H9 (cell line): ENCODE results near the gene ADAM11. TPM values are rescaled to one million over a fixed set of nuclear protein-coding genes. Genes with fewer than 3 reads are reported as not detected.

Experiments
- DNase-seq: peaks from one replicate; pipeline ENCODE4 v3.0.0-alpha.2; 2017
- H2AFZ ChIP-seq: one replicate; pipeline ENCODE4 v1.6.1; 2013; ENCODE audit warnings: mild to moderate bottlenecking, low read length, control low read depth, moderate library complexity
- H2AK5ac ChIP-seq: 2 replicates; pipeline ENCODE4 v1.6.1; 2013; ENCODE audit warnings: low read length, control low read depth, mixed read lengths; ENCODE audit not compliant: insufficient read length
- H2BK120ac ChIP-seq: one replicate; pipeline ENCODE4 v1.6.1; 2013; ENCODE audit warnings: low read depth, mild to moderate bottlenecking, low read length, control low read depth, inconsistent platforms; ENCODE audit not compliant: poor library complexity, severe bottlenecking
- H2BK12ac ChIP-seq: 2 replicates; pipeline ENCODE4 v1.6.1; 2013; ENCODE audit warnings: low read length, control low read depth, mixed read lengths, low read depth; ENCODE audit not compliant: insufficient read length
- H2BK15ac ChIP-seq: 2 replicates; pipeline ENCODE4 v1.6.1; 2013; ENCODE audit warnings: low read depth, low read length, control low read depth
- H2BK20ac ChIP-seq: one replicate; pipeline ENCODE4 v1.6.1; 2013; ENCODE audit warnings: low read depth, mild to moderate bottlenecking, low read length, control low read depth, inconsistent platforms; ENCODE audit not compliant: poor library complexity, severe bottlenecking
- H2BK5ac ChIP-seq: 2 replicates; pipeline ENCODE4 v1.6.1; 2013; ENCODE audit warnings: low read length, control low read depth, mixed read lengths; ENCODE audit not compliant: insufficient read length
- H3K14ac ChIP-seq: 2 replicates; pipeline ENCODE4 v1.6.1; 2013; ENCODE audit warnings: low read length, control low read depth; ENCODE audit not compliant: insufficient read depth
- H3K18ac ChIP-seq: 2 replicates; pipeline ENCODE4 v1.6.1; 2013; ENCODE audit warnings: low read depth, mild to moderate bottlenecking, mixed read lengths, low read length, control low read depth; ENCODE audit not compliant: insufficient read length
- H3K23ac ChIP-seq: 2 replicates; pipeline ENCODE4 v1.6.1; 2013; ENCODE audit warnings: low read length, control low read depth, mixed read lengths, low read depth; ENCODE audit not compliant: insufficient read length
- H3K23me2 ChIP-seq: 2 replicates; pipeline ENCODE4 v1.6.1; 2013; ENCODE audit warnings: low read depth, mild to moderate bottlenecking, mixed read lengths, low read length, control low read depth; ENCODE audit not compliant: insufficient read length, poor library complexity, severe bottlenecking
- H3K27ac ChIP-seq: 2 replicates; pipeline ENCODE4 v1.5.1; 2013; ENCODE audit warnings: low read length, control low read depth, mixed read lengths, low read depth; ENCODE audit not compliant: insufficient read length
- H3K27me3 ChIP-seq: 2 replicates; pipeline ENCODE4 v1.6.1; 2013; ENCODE audit warnings: low read length, control low read depth, inconsistent platforms; ENCODE audit not compliant: insufficient read depth
- H3K4ac ChIP-seq: 2 replicates; pipeline ENCODE4 v1.6.1; 2013; ENCODE audit warnings: low read depth, mild to moderate bottlenecking, control low read depth, inconsistent platforms, low read length, moderate library complexity
- H3K4me1 ChIP-seq: 2 replicates; pipeline ENCODE4 v1.6.1; 2013; ENCODE audit warnings: low read length, control low read depth, inconsistent platforms; ENCODE audit not compliant: insufficient read depth
- H3K4me2 ChIP-seq: 2 replicates; pipeline ENCODE4 v1.6.1; 2013; ENCODE audit warnings: low read length, control low read depth, mixed read lengths; ENCODE audit not compliant: insufficient read length, insufficient read depth
- H3K56ac ChIP-seq: 2 replicates; pipeline ENCODE4 v1.6.1; 2013; ENCODE audit warnings: low read depth, mild to moderate bottlenecking, mixed read lengths, low read length, control low read depth; ENCODE audit not compliant: insufficient read length
- H3K79me1 ChIP-seq: 2 replicates; pipeline ENCODE4 v1.6.1; 2013; ENCODE audit warnings: low read depth, mild to moderate bottlenecking, moderate library complexity, low read length, control low read depth, inconsistent platforms; ENCODE audit not compliant: insufficient read depth, poor library complexity, severe bottlenecking
- H3K79me2 ChIP-seq: 2 replicates; pipeline ENCODE4 v1.6.1; 2013; ENCODE audit warnings: low read length, control low read depth, inconsistent platforms; ENCODE audit not compliant: insufficient read depth
- H3K9ac ChIP-seq: 2 replicates; pipeline ENCODE4 v1.6.1; 2013; ENCODE audit warnings: low read length, control low read depth, mixed read lengths; ENCODE audit not compliant: insufficient read length; ENCODE audit errors: extremely low read depth
- H3K9me3 ChIP-seq: one replicate; pipeline ENCODE4 v1.6.1; 2013; ENCODE audit warnings: low read depth, low read length, inconsistent platforms; ENCODE audit not compliant: control insufficient read depth
- H3T11ph ChIP-seq: one replicate; pipeline ENCODE4 v1.6.1; 2013; ENCODE audit warnings: mild to moderate bottlenecking, low read length, control low read depth, inconsistent platforms
- H4K20me1 ChIP-seq: one replicate; pipeline ENCODE4 v1.6.1; 2013; ENCODE audit not compliant: control insufficient read depth, insufficient read length, insufficient read depth
- H4K5ac ChIP-seq: 2 replicates; pipeline ENCODE4 v1.6.1; 2013; ENCODE audit warnings: low read depth, mild to moderate bottlenecking, mixed read lengths, low read length, control low read depth; ENCODE audit not compliant: insufficient read length
- H4K8ac ChIP-seq: replicated peaks from 2 replicates; pipeline ENCODE4 v1.6.1; 2013; ENCODE audit warnings: low read length, control low read depth, mixed read lengths, low read depth; ENCODE audit not compliant: insufficient read length
- H4K91ac ChIP-seq: 2 replicates; pipeline ENCODE4 v1.6.1; 2013; ENCODE audit warnings: low read depth, mild to moderate bottlenecking, moderate library complexity, mixed read lengths, low read length, control low read depth; ENCODE audit not compliant: insufficient read length
- H3K27ac Mint-ChIP-seq, 3 experiments: 2 replicates in 2 of 3; 3 replicates in 1 of 3; pipeline ENCODE4 v1.8.0; 2020 to 2021; ENCODE audit warnings: mixed read lengths in 3 of 3, mild to moderate bottlenecking in 1 of 3, moderate library complexity in 1 of 3
- H3K27me3 Mint-ChIP-seq: 2 replicates; pipeline ENCODE4 v1.8.0; 2021; ENCODE audit warnings: low read depth, mild to moderate bottlenecking, moderate library complexity, mixed read lengths
- H3K36me3 Mint-ChIP-seq, 3 experiments: 2 replicates in 2 of 3; 3 replicates in 1 of 3; pipeline ENCODE4 v1.8.0; 2020 to 2021; ENCODE audit warnings: low read depth in 3 of 3, mixed read lengths in 3 of 3; ENCODE audit not compliant: insufficient read depth in 1 of 3
- H3K4me1 Mint-ChIP-seq, 2 experiments: 2 replicates each; pipeline ENCODE4 v1.8.0; 2020; ENCODE audit warnings: mixed read lengths in 2 of 2
- H3K4me3 Mint-ChIP-seq, 2 experiments: 2 replicates in 1 of 2; 3 replicates in 1 of 2; pipeline ENCODE4 v1.8.0; 2020 to 2021; ENCODE audit warnings: mild to moderate bottlenecking in 2 of 2, mixed read lengths in 2 of 2, moderate library complexity in 1 of 2
- H3K9me3 Mint-ChIP-seq, 2 experiments: 2 replicates in 1 of 2; 3 replicates in 1 of 2; pipeline ENCODE4 v1.8.0; 2020; ENCODE audit warnings: mild to moderate bottlenecking in 2 of 2, mixed read lengths in 2 of 2, moderate library complexity in 1 of 2
- CTCF ChIP-seq: fragments of 200-600 bp; sonication (generic); conservative IDR thresholded peaks from 3 replicates; pipeline ENCODE4 v1.8.0; 2021; ENCODE audit warnings: antibody characterized with exemption, mild to moderate bottlenecking
- WGBS: extraction: QIAGEN DNeasy Blood & Tissue Kit; methylation state at CpG from one replicate; pipeline ENCODE4 v1.1.7; 2013; ENCODE audit warnings: missing lambda C conversion rate, low lambda C conversion rate, mixed read lengths; ENCODE audit not compliant: insufficient read length; ENCODE audit errors: extremely low coverage; 5-methylcytosine and 5-hydroxymethylcytosine counted together
- total RNA-seq: library from RNA; stranded (reverse); gene quantifications from 2 replicates; pipeline ENCODE4 v1.2.1, GENCODE V29; 2021

The ADAM11 gene
- total RNA-seq, 1 experiment from 2014 or later: 4.6 TPM

DNA sequence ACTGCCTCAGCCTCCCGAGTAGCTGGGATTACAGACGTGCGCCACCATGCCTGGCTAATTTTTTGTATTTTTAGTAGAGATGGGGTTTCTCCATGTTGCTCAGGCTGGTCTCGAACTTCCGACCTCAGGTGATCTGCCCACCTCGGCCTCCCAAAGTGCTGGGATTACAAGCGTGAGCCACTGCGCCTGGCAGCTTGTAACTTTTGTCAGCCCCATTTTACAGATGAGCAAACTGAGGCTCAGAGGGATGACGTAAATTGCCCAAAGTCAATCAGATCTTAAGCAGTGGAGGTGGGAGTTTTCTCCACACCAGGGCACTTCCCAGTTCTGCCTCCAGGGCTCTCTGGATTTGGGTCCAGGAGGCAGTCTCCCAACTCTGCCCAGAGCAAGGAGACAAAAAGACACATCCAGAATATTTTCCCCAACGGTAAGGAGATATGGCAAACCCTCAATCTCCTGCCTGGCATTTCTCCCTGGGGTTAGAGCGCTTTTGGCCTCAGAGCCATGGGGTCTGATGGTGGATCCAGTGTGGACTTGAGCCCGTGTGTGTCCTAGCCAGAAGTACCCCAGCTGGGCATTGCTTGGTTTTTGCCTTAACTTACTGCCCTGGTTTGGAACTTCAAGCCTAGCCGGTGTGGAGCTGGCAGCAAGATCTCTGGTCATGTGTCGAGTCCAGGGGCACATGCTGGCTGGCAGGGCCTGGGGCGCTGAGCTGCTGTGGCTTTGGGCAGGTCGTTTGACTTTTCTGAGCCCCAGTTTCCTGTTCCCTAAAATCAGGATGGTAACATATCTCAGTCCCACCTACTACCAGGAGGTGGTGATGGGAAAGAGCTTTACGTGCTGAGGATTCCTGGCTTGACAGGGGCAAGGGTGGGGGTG is 3.4 kb downstream of the ADAM11 start:
- Histone ChIP-seq H3K56ac (no peak overlapping the region), H3K4me2 (no peak overlapping the region), H2AK5ac (no peak overlapping the region), H2BK20ac (no peak overlapping the region), H3K79me2 (no peaks in the 10 kb centered on the region), H4K91ac (no peak overlapping the region), H2AFZ (no peak overlapping the region), H2BK15ac (no peak overlapping the region), H3K18ac (no peak overlapping the region), H3K23me2 (peaks cover 7% of the 10 kb centered on the region), H3K9ac (no peak overlapping the region), H2BK120ac (no peak overlapping the region), H2BK5ac (no peak overlapping the region), H3K4ac (no peak overlapping the region), H3K4me1 (no peaks in the 10 kb centered on the region), H2BK12ac (no peak overlapping the region), H3K79me1 (no peaks in the 10 kb centered on the region), H3K14ac (no peak overlapping the region; the same call in 1 of the 2 replicates), H3T11ph (no peak overlapping the region), H3K23ac (no peak overlapping the region), H3K27me3 (peaks cover 16% of the 10 kb centered on the region), H4K20me1 (no peaks in the 10 kb centered on the region), H4K8ac (no peak overlapping the region), H3K27ac (no peak overlapping the region), H3K9me3 (no peaks in the 10 kb centered on the region), H4K5ac (no peak overlapping the region)
- H3K27ac Mint-ChIP-seq: no peak overlapping the region
- WGBS: no CpG with 5 or more reads among the region's 17 CpGs
- H3K9me3 Mint-ChIP-seq: no peaks in the 10 kb centered on the region; a peak in 1 of 5 replicates
- H3K27me3 Mint-ChIP-seq: peaks cover 69% of the 10 kb centered on the region
- peak; percentile 34 for DNase-seq
- TF ChIP-seq CTCF: no peak; the same call in 2 of the 3 replicates
- peaks cover 11 to 20% of the 10 kb centered on the region in 2 experiments for H3K4me1 Mint-ChIP-seq
- H3K4me3 Mint-ChIP-seq: no peak overlapping the region
- H3K36me3 Mint-ChIP-seq: no peaks in the 10 kb centered on the region
